H1 (cell line): ENCODE data around the gene LRP1. TPM values are rescaled to one million over a fixed set of nuclear protein-coding genes. Genes with fewer than 3 reads are reported as not detected.

ENCODE experiments used
- CTCF ChIA-PET: fragments of 300-600 bp; sonication (Branson Sonifier 250); formaldehyde crosslinking; loops from one replicate; lab custom pipeline; 2021; ENCODE audit not compliant: partially characterized antibody; lab: Charles Lee
- POLR2A ChIA-PET: fragments of 300-600 bp; sonication (Branson Sonifier 250); formaldehyde crosslinking; loops from one replicate; lab custom pipeline; 2021; ENCODE audit warnings: inconsistent platforms; ENCODE audit not compliant: partially characterized antibody; lab: Charles Lee
- DNase-seq, 2 experiments: peaks; one replicate each; pipeline versions ENCODE4 v3.0.0 to v3.0.0-alpha.2; 2010 to 2022; ENCODE audit warnings: low spot score in 2 of 2, low read depth in 1 of 2, mixed read lengths in 1 of 2
- FAIRE-seq: peaks from 2 replicates; lab custom pipeline; 2011; peaks lifted over from hg19 to GRCh38; lab: Jason Lieb, UNC
- H2AFZ ChIP-seq: 2 replicates; pipeline ENCODE4 v1.8.1; 2012; ENCODE audit warnings: low read length, inconsistent platforms
- H2AK5ac ChIP-seq: 2 replicates; pipeline ENCODE4 v1.6.1; 2013; ENCODE audit warnings: low read depth, low read length
- H2BK120ac ChIP-seq: replicated peaks from 2 replicates; pipeline ENCODE3; 2013; ENCODE audit warnings: low read depth, low read length, inconsistent platforms
- H2BK12ac ChIP-seq: 2 replicates; pipeline ENCODE4 v1.6.1; 2013; ENCODE audit warnings: low read depth, low read length
- H2BK15ac ChIP-seq: 2 replicates; pipeline ENCODE4 v1.6.1; 2013; ENCODE audit warnings: low read length
- H2BK20ac ChIP-seq: 2 replicates; pipeline ENCODE4 v1.6.1; 2013; ENCODE audit warnings: low read length
- H2BK5ac ChIP-seq: 2 replicates; pipeline ENCODE4 v1.6.1; 2013; ENCODE audit warnings: low read depth, low read length
- H3K14ac ChIP-seq: 2 replicates; pipeline ENCODE4 v1.6.1; 2013; ENCODE audit warnings: inconsistent platforms; ENCODE audit not compliant: insufficient read length
- H3K18ac ChIP-seq: 2 replicates; pipeline ENCODE4 v1.6.1; 2013; ENCODE audit warnings: low read length; ENCODE audit errors: extremely low read depth
- H3K23ac ChIP-seq: 2 replicates; pipeline ENCODE4 v1.6.1; 2013; ENCODE audit warnings: inconsistent platforms; ENCODE audit not compliant: insufficient read length
- H3K23me2 ChIP-seq: 2 replicates; pipeline ENCODE4 v1.6.1; 2013; ENCODE audit warnings: low read depth, low read length
- H3K27ac ChIP-seq: 2 replicates; pipeline ENCODE4 v1.6.1; 2011; ENCODE audit warnings: low read depth, low read length, inconsistent platforms
- H3K27me3 ChIP-seq, 4 experiments: replicated peaks in 1 of 4; 1 replicate in 1 of 4; 2 replicates in 3 of 4; pipeline versions ENCODE4 v1.6.1 to v1.8.1; 2011 to 2013; ENCODE audit warnings: low read length in 3 of 4, mild to moderate bottlenecking in 3 of 4, inconsistent platforms in 2 of 4, mixed read lengths in 2 of 4, moderate library complexity in 1 of 4; ENCODE audit not compliant: control insufficient read depth in 3 of 4, insufficient read depth in 3 of 4; ENCODE audit errors: extremely low read depth in 1 of 4
- H3K36me3 ChIP-seq, 4 experiments: 2 replicates each; pipeline versions ENCODE4 v1.6.1 to v1.8.1; 2011 to 2013; ENCODE audit warnings: mild to moderate bottlenecking in 4 of 4, low read length in 3 of 4, moderate library complexity in 2 of 4, control low read depth in 1 of 4, inconsistent platforms in 1 of 4; ENCODE audit not compliant: insufficient read depth in 4 of 4, control insufficient read depth in 2 of 4
- H3K4ac ChIP-seq: replicated peaks from 2 replicates; pipeline ENCODE3; 2013; ENCODE audit warnings: low read length, low read depth, mixed read lengths, inconsistent platforms; ENCODE audit not compliant: insufficient read length
- H3K4me1 ChIP-seq, 4 experiments: replicated peaks in 1 of 4; 1 replicate in 1 of 4; 2 replicates in 3 of 4; pipeline versions ENCODE4 v1.6.1 to v1.8.1; 2011 to 2013; ENCODE audit warnings: low read length in 3 of 4, inconsistent platforms in 2 of 4, mixed read lengths in 1 of 4; ENCODE audit not compliant: insufficient read depth in 4 of 4, control insufficient read depth in 3 of 4
- H3K4me2 ChIP-seq, 2 experiments: 2 replicates each; pipeline versions ENCODE4 v1.6.1 to v1.8.1; 2011 to 2013; ENCODE audit warnings: low read depth in 2 of 2, low read length in 2 of 2, control low read depth in 1 of 2, inconsistent platforms in 1 of 2, mild to moderate bottlenecking in 1 of 2; ENCODE audit not compliant: insufficient read depth in 1 of 2
- H3K4me3 ChIP-seq, 4 experiments: fragments of 200-600, 300-600 bp in 1 of 4; sonication (generic), shearing (Covaris generic), sonication (Bioruptor Twin) in 1 of 4; 2 replicates each; pipeline versions ENCODE4 v1.5.1 to v1.8.1; 2011 to 2016; ENCODE audit warnings: low read length in 4 of 4, low read depth in 3 of 4, control low read depth in 2 of 4, inconsistent platforms in 2 of 4, mild to moderate bottlenecking in 2 of 4, mixed read lengths in 1 of 4, moderate library complexity in 1 of 4; ENCODE audit not compliant: insufficient read depth in 2 of 4; ENCODE audit errors: extremely low read depth in 1 of 4
- H3K56ac ChIP-seq: replicated peaks from 2 replicates; pipeline ENCODE3; 2013; ENCODE audit warnings: low read depth, mild to moderate bottlenecking, mixed read lengths, low read length, inconsistent platforms; ENCODE audit not compliant: insufficient read length
- H3K79me1 ChIP-seq: 2 replicates; pipeline ENCODE4 v1.6.1; 2013; ENCODE audit warnings: low read depth, low read length, control low read depth
- H3K79me2 ChIP-seq, 2 experiments: 2 replicates each; pipeline versions ENCODE4 v1.6.1 to v1.8.1; 2012 to 2013; ENCODE audit warnings: low read length in 2 of 2, mild to moderate bottlenecking in 2 of 2, inconsistent platforms in 1 of 2; ENCODE audit not compliant: insufficient read depth in 2 of 2, control insufficient read depth in 1 of 2
- H3K9ac ChIP-seq, 4 experiments: replicated peaks in 1 of 4; 1 replicate in 1 of 4; 2 replicates in 3 of 4; pipeline versions ENCODE4 v1.6.1 to v1.8.1; 2011 to 2013; ENCODE audit warnings: low read depth in 3 of 4, low read length in 3 of 4, control low read depth in 2 of 4, mild to moderate bottlenecking in 2 of 4, moderate library complexity in 2 of 4, inconsistent platforms in 1 of 4; ENCODE audit errors: extremely low read depth in 1 of 4
- H3K9me3 ChIP-seq, 2 experiments: 2 replicates each; pipeline versions ENCODE4 v1.6.1 to v1.8.1; 2012 to 2013; ENCODE audit warnings: mild to moderate bottlenecking in 2 of 2, moderate library complexity in 2 of 2, control low read depth in 1 of 2, inconsistent platforms in 1 of 2, low read depth in 1 of 2, low read length in 1 of 2, mixed read lengths in 1 of 2; ENCODE audit not compliant: insufficient read depth in 2 of 2
- H4K20me1 ChIP-seq, 2 experiments: replicated peaks in 1 of 2; 2 replicates each; pipeline versions ENCODE3 to v1.8.1; 2011 to 2013; ENCODE audit warnings: inconsistent platforms in 2 of 2, low read length in 2 of 2, mild to moderate bottlenecking in 1 of 2; ENCODE audit not compliant: insufficient read depth in 2 of 2, control insufficient read depth in 1 of 2
- H4K5ac ChIP-seq: 2 replicates; pipeline ENCODE4 v1.6.1; 2013; ENCODE audit warnings: low read length, low read depth, mixed read lengths, inconsistent platforms; ENCODE audit not compliant: insufficient read length
- H4K8ac ChIP-seq: 2 replicates; pipeline ENCODE4 v1.8.0; 2013; ENCODE audit warnings: mild to moderate bottlenecking, moderate library complexity, low read length, inconsistent platforms; ENCODE audit not compliant: insufficient read depth; ENCODE audit errors: extremely low read depth
- H4K91ac ChIP-seq: replicated peaks from 2 replicates; pipeline ENCODE3; 2013; ENCODE audit warnings: low read length, mixed read lengths, inconsistent platforms; ENCODE audit not compliant: insufficient read length
- BCL11A ChIP-seq, 2 experiments: IDR thresholded peaks; one replicate each; pipeline ENCODE4 v1.6.1; 2011; ENCODE audit warnings: low read depth in 2 of 2, low read length in 2 of 2, mild to moderate bottlenecking in 2 of 2
- PHF8 ChIP-seq: fragments of 200-600 bp; sonication (generic); conservative IDR thresholded peaks from 2 replicates; pipeline ENCODE4 v1.7.1; 2012; ENCODE audit warnings: low read depth, mild to moderate bottlenecking, inconsistent platforms, low read length, moderate library complexity
- TAF7 ChIP-seq: optimal IDR thresholded peaks from 2 replicates; pipeline ENCODE3; 2011; ENCODE audit warnings: low read depth, mild to moderate bottlenecking, inconsistent platforms, low read length, moderate library complexity, borderline replicate concordance
- WGBS, 2 experiments: shearing (Covaris generic) in 1 of 2; methylation state at CpG; one replicate each; pipeline versions ENCODE4 v1.1.6 to v1.1.7; 2013 to 2015; ENCODE audit warnings: low lambda C conversion rate in 2 of 2, mixed read lengths in 2 of 2, inconsistent platforms in 1 of 2, low coverage in 1 of 2, missing lambda C conversion rate in 1 of 2; ENCODE audit not compliant: insufficient replicate concordance in 2 of 2, insufficient coverage in 1 of 2, insufficient read length in 1 of 2; ENCODE audit errors: extremely low coverage in 1 of 2, missing lambda C conversion rate in 1 of 2; 5-methylcytosine and 5-hydroxymethylcytosine counted together
- polyA plus RNA-seq, 7 experiments: library from polyadenylated mRNA; depleted of rRNA in 3 of 7; stranded (reverse) in 5 of 7; unstranded in 2 of 7; fragments of >200 nt in 5 of 7; fragments of 200-250 nt in 2 of 7; gene quantifications; 1 replicate in 5 of 7; 2 replicates in 1 of 7; 4 replicates in 1 of 7; pipeline versions ENCODE4 v1.2.1 to v1.2.3, GENCODE V29; 2011 to 2013; ENCODE audit warnings: missing spikeins in 2 of 7, mixed read lengths in 2 of 7
- total RNA-seq: library from RNA; stranded (reverse); fragmentation: NEBNext Ultra II Directional; extraction: Animal tissue kit (Norgen Biotek cat#: 25700); gene quantifications from 2 replicates; pipeline ENCODE4 v1.2.1, GENCODE V29; 2021

Gene LRP1
- total and polyA plus RNA-seq, 2 of the 8 experiments (the other 6 are each of a cell fraction or from before 2014, with no cell fraction given), result 35.3 to 92.5 TPM

- H3K36me3 ChIP-seq, result peaks cover 0 to 9% (median 4%) of the 10 kb centered on the region in 4 experiments; a peak in 2 of 8 replicates
Measured at GRCh38 chr12:57101892-57102695, 26.2 kb upstream of the LRP1 start.

More at GRCh38 chr12:57101892-57102695, 26.2 kb upstream of the LRP1 start:
- no peak overlapping the region for H3K4ac ChIP-seq
- H3K4me1 ChIP-seq, result no peaks in the 10 kb centered on the region
- WGBS, 2 experiments, result 92% methylated on average over 13 of the region's 15 CpGs; no CpG with 5 or more reads in 1 of the 2 experiments
- H2BK5ac ChIP-seq, result no peak overlapping the region
- H3K18ac ChIP-seq, result no peak overlapping the region
- no peak overlapping the region for H3K56ac ChIP-seq
- H4K20me1 ChIP-seq, result no peaks in the 10 kb centered on the region
- no peak overlapping the region for H4K8ac ChIP-seq
- FAIRE-seq (no peak), DNase-seq (no peak)
- no peak overlapping the region for H2AFZ ChIP-seq
- TF ChIP-seq BCL11A (IDR thresholded peaks at IDR 0.05; ENCODE audit: low read depth in 2 of 2, low read length in 2 of 2), result no peak
- no peak for TF ChIP-seq PHF8
- TF ChIP-seq TAF7, result no peak
- H3K27ac ChIP-seq, result peak overlapping the region; percentile 19; the same call in 1 of the 2 replicates
- H4K5ac ChIP-seq, result no peak overlapping the region
- no peak overlapping the region for H3K14ac ChIP-seq
- no peak overlapping the region for H2AK5ac ChIP-seq
- no peaks in the 10 kb centered on the region for H3K23me2 ChIP-seq
- no peak overlapping the region for H3K4me3 ChIP-seq
- H3K79me2 ChIP-seq, result no peaks in the 10 kb centered on the region
- H2BK12ac ChIP-seq, result no peak overlapping the region
- CTCF ChIA-PET, result interaction anchor here (0.6 to 15.7 kb wide), 9 partner anchors 9 to 407 kb away, joined by 3 to 325 read pairs (median 4); partner anchors contain the start of genes NAB2 and STAT6
- no peak overlapping the region for H2BK120ac ChIP-seq
- no peaks in the 10 kb centered on the region for H3K27me3 ChIP-seq
- H2BK15ac ChIP-seq, result no peak overlapping the region
- H3K79me1 ChIP-seq, result no peaks in the 10 kb centered on the region
- no peak overlapping the region for H2BK20ac ChIP-seq
- H3K9me3 ChIP-seq, result no peaks in the 10 kb centered on the region
- H3K4me2 ChIP-seq, result no peak overlapping the region
- no peak overlapping the region for H3K23ac ChIP-seq
- POLR2A ChIA-PET, result interaction anchor here (13.0 to 16.5 kb wide), 2 partner anchors 6 to 8 kb away, joined by 352 read pairs; partner anchors contain the start of genes NAB2 and STAT6
- H4K91ac ChIP-seq, result no peak overlapping the region
- H3K9ac ChIP-seq, result no peak overlapping the region
